ENCODE data around the gene DLX5. TPM values are rescaled to one million over a fixed set of nuclear protein-coding genes. Genes with fewer than 3 reads are reported as not detected.

The DLX5 gene
- total RNA-seq, 4 donors from 2014 or later = 0.49 to 0.54 TPM; not detected in 2

Small RNA genes lying within 50 kb of the gene (small RNA-seq; reads per million reads assigned to genes)
- gene RF01778 = 0 reads per million in 4 donors

Other genes starting within 250 kb of the DLX5 start
- under 1 TPM in 2 of 4 donors, not detected in 2; 0.12 to 0.13 TPM for gene DLX6, start 19.3 kb downstream of the DLX5 start, total RNA-seq
- gene SDHAF3, start 92.9 kb upstream of the DLX5 start, total RNA-seq = 1 to 10 TPM; 6.9 to 8.5 (median 7.2) TPM